GM18502 (cell line): ENCODE results near the gene RASL11B.
"Not testable (repeated sequence)": the region's sequence is repeated elsewhere in the genome, so short reads cannot be mapped to it uniquely, and the experiment has no call there.

Source experiments
- ATAC-seq: cut with Tn5 transposase; IDR thresholded peaks from one replicate; pipeline ENCODE4 v1.9.1; 2021; ENCODE audit warnings: mild to moderate bottlenecking; ENCODE audit not compliant: unreplicated experiment, poor library complexity

The RASL11B gene, protein sequence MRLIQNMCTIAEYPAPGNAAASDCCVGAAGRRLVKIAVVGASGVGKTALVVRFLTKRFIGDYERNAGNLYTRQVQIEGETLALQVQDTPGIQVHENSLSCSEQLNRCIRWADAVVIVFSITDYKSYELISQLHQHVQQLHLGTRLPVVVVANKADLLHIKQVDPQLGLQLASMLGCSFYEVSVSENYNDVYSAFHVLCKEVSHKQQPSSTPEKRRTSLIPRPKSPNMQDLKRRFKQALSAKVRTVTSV

DNA sequence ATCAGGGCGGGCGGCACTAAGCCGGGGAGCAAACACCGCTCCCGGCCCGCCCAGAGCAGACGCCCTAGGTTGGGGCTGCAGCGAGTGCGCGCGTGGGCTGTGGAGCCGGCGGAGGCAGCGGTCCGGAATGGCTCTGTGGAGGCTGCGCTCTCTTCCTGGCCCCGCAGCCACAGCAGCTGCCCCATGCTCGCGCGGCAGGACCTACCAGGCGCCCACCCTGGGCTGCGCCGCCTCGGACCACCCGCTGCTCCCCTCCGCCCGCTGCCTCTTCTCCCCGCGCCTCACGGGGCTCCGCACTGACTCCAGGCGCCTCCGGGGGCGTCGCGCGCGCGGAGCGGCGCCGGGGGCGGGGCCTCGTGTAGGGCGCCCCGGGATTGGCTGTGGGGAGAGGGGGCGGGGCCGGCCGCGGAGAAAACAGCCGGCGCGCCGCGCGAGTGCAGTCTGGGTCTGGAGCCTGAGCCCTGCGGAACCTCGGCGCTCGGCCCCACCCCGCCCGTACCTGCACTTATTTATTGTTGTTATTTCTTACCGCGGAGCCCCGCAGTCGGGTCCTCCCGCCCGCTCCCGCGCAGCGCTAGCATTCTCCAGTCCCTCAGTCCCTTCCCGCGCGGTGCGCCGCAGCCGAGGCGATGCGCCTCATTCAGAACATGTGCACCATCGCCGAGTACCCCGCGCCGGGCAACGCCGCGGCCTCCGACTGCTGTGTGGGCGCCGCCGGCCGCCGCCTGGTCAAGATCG lies at the start of gene RASL11B:
Gene RASL11B, plus strand, starts transcription at position 439 of the 738 bp plus-strand sequence. Its CDS starts 191 bp downstream, at position 630.
- ATAC-seq = peak; percentile 99

DNA sequence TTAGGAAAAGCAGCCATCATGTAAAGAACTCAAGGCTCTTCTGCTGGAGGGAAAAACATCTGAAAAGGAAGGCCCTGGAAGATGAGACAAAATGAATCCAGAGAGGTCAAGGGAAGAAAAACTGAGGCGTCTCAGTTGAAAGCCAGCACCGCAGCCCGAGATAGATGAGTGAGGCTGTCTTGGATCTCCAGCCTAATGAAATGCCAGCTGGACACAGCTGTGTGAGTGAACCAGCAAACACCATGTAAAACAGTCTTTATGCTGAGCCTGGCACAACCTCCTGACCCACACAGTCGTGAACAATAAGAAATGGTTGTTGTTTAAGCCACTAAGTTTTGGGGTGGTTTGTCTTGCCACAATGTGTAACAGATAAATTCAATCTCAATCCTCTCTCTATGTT lies 48.6 kb upstream of the RASL11B start:
- no peak for ATAC-seq

DNA sequence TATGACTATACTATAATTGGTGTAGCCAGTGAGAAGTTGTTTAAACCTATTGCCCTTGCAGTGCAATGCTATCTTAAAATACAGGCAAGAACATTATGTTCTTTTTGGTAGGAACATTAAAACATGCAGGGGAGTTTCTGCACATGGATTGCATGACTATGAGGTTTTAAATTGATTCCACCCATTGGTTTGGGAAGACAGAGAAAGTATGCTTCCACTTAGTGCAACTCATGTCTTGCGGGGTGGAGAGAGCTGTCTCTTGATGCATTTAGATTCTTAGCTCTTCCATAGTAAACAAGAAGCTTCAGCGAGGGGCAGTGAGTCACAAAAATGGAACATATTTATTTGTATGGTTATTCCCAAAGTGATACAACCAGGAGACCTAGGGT lies 39.5 kb upstream of the RASL11B start:
- ATAC-seq = no peak

DNA sequence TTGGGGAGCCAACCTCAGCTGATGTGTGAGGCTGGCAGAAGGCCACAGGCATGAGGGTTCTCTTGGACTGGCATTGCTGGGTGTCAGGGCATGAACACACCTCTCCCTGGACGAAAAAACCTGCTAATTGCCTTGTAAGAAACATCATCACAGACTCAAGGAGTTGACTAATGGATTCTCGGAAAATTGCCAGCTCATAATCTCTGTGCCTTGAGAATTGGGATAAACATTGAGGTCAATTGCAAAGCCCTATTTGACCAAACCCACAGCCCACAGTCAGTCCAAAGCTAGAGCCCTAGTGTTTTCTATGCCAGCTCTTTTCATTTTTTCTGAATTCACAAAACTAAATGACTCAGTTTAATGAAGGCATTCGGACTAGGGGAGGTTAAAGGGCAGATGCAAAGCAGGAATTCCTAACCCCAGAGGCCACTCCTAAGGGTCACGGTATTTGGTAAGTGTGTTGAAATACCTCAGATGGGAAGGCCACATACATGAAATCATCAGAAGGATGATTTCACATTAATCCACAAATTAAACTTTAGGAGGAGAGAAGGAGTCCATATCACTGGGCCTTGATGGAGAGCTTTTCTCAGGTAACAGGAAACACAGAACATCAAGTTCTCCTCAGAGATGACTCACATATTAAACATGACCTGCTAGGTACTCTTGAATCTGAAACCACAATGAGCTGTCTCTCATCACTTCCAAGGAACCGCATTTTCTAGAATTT lies 39.0 kb upstream of the RASL11B start:
- ATAC-seq = no peak

DNA sequence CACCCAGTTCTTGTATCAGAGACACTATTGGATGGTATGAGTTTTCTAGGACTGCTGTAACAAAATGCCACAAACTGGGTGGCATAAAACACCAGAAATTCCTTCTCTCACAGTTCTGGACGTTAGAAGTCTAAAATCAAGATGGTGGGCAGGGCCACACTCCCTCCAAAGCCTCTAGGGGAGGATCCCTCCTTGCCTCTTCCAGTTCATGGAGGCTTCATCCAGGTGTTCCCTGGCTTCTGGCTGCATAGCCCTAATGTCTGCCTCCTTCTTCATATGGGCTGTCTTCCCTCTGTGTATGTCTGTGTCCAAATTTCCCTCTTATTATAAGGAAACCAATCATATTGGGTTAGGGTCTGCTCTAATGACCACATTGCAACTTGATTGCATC lies 38.4 kb upstream of the RASL11B start:
- ATAC-seq = no peak

DNA sequence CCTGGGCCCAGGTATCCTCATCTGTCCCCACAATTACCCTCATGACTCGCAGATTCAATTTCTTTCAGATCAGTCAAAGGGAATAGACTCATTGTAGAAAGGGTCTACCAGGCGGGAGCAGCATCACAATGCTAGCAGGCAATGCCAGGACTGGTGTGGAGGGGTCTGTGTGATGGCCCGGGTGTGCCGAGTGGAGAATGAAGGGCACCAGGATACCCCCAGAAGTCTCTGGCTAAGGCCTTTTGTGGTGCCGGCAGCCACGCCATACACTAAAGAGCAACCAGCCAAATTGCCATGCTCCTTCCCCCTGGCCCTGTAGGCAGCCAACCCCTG lies 37.9 kb upstream of the RASL11B start:
- no peak for ATAC-seq

DNA sequence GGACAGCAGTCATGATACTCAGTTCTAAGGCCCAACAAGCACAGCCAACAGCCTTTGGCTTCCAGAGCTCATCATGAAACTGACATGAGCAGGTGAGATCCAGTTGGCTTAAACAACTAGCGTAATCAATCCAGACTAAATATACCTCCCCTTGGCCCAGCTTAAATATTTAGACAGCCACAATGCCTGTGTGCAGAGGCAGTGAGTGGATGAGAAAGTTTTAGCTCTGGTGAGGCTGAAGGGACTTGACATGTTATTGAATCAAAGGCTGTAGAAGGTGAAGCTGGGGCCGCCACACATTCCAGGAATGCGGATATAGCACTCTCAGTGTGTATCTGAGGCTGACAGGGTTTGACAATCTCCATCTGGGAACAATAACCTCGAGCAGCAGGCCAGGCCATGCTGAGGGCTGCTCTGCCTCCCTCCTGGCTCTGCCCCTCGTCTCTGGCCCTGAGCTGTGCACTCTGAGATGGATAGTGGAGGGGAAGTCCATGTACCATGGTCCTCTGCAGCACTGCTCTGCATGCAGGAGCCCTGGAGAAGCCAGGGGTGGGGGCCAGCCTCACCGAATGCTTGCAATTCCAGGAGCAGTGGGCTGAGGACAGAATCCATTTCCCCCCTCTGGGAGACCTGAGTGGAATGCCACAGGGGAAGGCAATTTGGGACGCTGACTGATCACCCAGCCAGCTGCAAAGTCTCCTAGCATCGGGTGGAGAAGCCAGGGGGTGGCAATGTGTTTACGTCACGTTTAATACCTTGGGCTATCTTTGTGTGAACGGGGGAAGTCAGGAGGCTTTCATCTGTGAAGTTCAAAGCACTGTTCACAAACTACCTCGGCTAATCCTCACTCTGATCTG lies 37.3 kb upstream of the RASL11B start:
- ATAC-seq = no peak

DNA sequence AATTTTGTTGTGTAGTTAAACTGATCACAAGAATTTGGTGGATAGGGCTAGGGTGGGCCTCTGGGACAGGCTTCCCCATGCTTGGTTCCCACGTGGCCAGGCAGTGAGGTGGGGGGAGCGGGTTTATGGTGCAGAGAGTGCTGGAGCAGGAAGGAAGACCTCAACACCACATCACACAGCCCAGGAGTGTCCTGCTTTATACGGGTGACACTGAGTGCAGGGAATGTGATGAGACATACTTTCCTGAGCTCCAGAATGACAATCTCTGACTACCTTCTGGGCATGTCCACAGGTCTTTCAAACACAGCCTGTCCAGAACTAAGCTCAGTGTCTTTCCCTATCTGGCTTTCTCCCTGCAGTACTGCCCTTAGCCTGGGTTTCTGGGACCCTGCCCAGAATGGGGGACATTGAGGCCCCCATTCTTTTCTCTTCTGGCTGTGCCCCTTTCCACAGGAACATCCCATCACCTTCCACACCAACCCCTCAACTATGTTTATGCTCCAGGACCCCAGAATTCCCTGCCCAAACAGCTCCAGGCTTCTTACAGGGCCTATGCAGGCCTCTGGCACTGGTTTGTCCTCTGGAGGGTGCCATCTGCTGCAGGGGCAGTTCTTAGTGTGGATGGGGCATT lies 36.5 kb upstream of the RASL11B start:
- ATAC-seq = no peak

DNA sequence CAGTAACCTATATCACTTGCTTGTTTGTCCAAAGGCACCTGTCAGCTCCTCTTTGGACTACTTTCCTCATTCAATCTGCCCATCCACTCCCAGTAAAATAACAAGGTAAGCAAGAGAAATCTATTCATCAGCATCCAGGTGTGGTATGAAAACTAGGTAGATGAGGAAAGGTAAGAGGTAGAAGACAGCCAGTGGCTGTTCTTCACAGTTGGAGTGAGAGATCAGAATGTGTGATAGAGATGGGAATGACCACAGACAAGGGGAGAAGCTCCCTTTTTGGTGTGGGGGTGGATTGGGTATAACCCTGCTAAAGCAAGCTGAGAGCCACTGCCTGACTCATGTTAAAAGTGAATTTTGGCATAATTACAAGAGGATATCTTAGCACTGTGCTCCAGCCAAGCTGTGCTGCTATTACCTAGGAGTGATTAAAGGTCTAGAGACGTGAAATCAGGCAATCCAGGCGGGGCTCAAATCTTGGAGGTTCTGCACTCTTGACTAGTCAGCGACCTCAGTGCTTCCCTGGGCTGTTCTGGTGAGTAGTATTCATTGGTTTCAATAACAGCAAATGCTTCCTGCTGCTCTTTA lies 28.1 kb upstream of the RASL11B start:
- ATAC-seq = no peak

DNA sequence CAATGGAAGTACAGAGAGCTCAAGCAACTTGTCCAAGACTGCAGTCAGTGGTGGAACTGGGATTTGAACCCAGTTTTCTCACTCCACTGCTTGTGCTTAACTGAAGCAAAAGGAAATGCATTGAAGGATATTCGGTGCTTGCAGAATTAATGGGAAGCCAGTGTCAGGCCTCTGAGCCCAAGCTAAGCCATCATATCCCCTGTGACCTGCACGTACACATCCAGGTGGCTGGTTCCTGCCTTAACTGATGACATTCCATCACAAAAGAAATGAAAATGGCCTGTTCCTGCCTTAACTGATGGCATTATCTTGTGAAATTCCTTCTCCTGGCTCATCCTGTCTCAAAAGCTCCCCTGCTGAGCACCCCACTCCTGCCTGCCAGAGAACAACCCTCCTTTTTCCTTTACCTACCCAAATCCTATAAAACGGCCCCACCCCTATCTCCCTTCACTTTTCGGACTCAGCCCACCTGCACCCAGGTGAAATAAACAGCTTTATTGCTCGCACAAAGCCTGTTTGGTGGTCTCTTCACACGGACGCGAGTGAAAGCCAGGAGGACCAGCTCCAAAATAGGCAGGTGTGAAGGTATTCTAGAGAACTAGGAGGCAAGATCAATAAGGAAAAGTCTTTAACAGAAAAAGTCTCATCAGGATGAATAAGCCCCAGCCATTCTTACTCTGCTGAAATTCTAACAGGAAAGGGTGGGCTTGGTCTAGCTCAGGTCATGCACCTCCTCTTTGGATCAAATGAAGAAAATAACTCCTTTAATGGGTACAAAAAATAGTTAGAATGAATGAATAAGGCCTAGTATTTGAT lies 27.3 kb upstream of the RASL11B start:
- not testable (repeated sequence) for ATAC-seq

DNA sequence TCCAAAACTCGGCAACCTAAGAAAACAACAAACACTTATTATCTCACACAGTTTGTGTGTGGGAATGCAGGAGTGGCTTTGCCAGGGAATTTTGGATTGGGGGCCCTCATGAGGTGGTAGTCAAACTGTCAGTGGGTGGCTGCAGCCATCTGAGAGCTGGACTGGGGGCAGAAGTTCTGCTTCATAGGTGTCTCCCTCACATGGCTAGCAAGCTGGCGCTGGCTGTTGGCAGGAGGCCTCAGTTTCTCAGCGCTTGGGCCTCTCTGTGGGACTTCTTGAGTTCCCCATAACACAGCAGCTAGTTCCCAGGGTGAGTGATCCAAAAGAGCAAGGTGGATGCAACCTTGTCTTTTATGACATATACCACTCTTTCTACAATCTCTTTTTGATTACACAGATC lies 26.0 kb upstream of the RASL11B start:
- no peak for ATAC-seq

DNA sequence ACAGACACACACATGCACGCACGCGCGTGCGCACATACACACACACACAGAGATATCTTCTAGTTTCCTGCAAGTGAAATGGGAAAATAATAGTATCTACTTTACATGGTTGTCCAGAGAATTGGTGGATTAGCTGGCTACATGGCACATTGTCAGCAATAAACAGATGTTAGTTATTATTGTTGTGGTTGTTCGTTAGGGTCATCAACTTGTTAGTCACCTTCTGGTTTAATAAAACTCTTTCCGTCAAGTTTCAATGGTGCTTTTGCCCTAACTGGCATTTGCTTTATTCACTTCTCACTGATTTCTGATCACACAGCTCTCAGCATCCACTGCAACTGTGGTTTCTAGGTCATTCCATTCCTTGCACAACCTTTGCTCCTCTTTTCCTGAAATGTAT lies 25.4 kb upstream of the RASL11B start:
- no peak for ATAC-seq

DNA sequence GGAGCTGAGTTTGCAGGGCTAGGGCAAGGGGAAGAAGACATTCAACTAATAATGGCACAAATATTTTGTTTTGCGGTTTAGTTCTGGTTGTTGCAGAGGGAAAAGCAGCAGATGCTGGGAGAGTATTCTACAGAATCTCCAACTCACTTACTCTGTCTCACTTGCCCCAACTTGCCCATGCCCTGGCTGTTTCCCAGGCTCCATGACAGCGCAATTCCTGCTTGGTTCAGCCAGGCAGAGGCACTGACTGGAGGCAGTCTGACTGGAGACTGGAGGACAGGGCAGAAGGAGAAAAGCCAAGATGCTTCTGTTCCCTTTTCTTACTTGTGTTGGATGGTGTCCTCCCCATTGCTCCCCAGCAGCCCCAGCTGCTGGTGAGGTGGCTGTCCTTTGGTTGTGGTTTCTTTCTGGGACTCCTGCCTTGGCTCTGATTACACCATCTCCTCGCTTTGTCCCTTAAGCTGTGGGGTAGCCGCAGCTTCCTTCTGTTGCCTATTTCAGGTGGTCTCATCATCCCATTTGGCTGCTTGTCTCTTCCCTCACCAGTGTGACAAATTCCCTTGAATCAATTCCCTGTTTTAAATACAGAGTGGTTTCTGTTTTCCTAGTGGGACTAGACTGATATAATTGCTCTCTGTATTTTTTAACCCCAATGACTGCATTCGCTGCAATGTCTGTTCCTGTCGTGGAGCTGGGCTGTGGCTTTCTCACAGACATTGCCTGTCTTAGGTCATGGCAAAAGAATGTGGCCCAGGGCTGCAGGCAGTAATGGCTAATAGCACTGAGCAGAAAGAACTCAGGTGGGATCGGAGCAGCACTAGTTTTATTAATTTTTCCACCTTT lies 24.2 kb upstream of the RASL11B start:
- ATAC-seq = no peak

DNA sequence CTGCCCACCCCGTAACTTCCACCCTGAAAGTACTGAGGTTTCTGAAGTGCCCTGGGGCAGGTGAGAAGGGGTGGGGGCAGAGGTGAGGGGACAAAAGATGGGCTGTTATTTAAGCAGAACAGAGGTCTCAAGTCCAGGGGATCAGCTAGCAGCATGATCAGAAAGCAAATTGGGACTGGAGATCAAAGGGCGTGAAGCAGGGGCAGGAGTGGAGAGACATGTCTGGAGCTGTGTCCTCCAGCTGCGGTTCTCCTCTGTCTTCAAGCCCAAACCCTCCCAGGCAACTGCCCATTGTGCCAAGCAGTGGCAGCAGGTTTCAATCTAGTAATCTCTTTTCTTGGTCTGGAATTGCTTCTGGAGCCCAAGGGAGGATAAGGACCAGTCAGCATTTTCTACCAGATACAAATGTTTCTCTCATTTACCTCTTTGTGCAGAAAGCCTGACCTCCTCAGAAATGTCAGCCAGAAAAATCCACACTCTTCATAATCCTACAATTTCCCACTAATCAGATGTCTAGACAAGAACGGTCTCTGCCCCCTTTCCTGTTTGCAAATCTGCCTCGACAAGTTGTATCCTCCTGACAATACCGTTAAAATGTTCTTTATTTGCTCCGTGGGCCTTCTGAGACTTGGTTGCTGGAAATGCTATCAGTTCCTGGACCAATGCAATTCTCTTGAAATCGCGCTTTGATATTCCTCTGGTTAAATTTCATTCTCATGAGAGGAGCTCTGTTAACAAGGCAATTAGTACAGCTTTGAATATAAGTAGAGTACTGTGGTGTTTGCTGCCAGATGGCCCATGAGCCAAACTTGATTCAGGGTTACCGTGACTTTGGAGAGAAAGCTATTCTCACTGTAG lies 23.2 kb upstream of the RASL11B start:
- ATAC-seq = no peak

DNA sequence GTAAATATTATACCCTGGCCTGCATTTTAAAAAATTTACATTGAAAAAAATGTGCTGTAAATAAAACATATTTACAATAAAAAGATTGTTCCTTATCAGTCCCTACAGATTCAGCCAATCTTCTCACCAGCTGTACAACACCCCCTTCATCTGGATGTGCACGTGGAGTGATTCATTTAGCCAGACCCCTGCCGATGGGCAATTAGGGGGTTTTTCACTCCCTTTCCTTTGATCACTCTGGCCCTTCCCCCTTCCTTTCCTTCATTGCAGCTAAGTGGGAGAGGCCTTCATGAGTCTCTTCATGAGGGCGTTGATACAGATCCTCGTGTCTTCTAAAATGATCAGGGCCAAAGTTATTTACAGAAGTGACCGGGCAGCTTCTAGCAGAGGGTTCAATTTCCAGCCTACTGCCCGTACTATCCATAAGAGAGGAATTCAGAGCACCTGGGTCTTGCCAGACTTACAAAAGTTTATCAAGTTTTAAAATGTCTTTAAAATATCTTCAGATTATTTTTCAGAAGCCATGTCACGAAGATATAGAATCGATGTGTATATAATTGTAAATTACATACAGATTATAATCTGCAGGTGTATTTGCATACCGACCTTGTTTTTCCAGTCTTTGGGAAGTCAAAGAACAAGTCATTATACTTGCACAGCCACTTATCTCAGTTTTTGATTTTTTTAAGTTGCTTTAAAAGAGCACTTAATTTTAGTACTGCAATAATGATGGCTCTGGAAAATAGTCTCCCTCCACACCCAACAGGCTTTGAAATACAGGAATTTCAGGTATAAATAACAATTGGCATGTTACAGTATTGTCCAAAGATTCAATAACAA lies 21.4 kb upstream of the RASL11B start:
- no peak for ATAC-seq

DNA sequence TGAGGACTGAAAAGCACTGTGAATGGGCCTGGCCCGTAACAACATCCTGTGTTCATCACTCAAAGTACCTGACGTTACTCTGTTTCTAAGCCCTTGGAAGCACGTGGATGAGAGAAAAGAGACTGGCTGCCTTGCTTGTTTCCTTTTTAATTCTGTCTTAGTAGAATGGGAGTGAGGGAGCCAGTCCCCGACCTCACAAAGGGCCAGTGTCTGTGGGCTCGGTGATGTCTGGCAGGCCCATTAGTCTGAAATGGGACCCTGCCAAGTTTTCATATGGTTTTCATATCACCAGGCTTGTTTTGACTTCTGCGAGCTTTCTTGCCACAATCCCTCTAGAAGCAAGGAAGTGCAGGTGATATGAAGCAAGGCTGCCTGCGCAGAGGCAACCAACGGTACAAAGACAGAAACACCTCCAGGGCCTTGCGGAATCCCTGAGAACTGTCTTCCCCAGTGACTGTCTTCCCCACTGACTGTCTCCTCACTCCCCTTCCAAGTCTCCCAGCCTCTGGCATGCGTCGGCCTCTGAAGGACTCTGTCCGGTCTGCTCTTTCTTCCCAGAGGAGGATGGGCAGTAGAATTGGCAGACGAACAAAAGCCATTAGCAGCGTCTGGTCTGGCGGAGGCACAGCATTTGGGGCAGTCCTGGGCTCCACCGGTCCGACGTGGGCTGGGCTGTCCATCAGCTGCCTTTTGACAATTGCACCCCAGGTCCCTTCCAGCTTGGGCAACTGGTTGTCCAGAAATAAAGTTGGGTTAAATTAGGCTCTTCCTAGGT lies 20.2 kb upstream of the RASL11B start:
- ATAC-seq = no peak
